NCI-H82 treated with DMSO at 0.1 percent for 48 hours (cell line): ENCODE results near the gene DNAJC30.
"Not testable (repeated sequence)": the region's sequence is repeated elsewhere in the genome, so short reads cannot be mapped to it uniquely, and the experiment has no call there.

ENCODE experiments used
- DNase-seq: peaks from one replicate; lab custom pipeline; 2025; ENCODE audit not compliant: unreplicated experiment; lab: John Stamatoyannopoulos, UW

Gene DNAJC30

GRCh38 chr7:73683788-73684693 lies 788 bp upstream of the DNAJC30 start:
- no peak for DNase-seq

GRCh38 chr7:73682745-73683055 lies 553 bp downstream of the DNAJC30 start:
- no peak for DNase-seq

- no peak for DNase-seq
Observed at GRCh38 chr7:73681031-73681430, 2.2 kb downstream of the DNAJC30 start.

GRCh38 chr7:73680501-73680900 lies 2.8 kb downstream of the DNAJC30 start:
- no peak for DNase-seq

- no peak for DNase-seq
Observed at GRCh38 chr7:73679709-73680108, 3.5 kb downstream of the DNAJC30 start.

- DNase-seq: no peak
Observed at GRCh38 chr7:73678862-73679261, 4.4 kb downstream of the DNAJC30 start.

- not testable (repeated sequence) for DNase-seq
Observed at GRCh38 chr7:73676062-73676461, 7.2 kb downstream of the DNAJC30 start.

GRCh38 chr7:73674468-73675124 lies 8.7 kb downstream of the DNAJC30 start:
- DNase-seq: no peak

- no peak for DNase-seq
Observed at GRCh38 chr7:73671857-73672445, 11.3 kb downstream of the DNAJC30 start.

- DNase-seq: no peak
Observed at GRCh38 chr7:73671322-73671661, 12.0 kb downstream of the DNAJC30 start.

GRCh38 chr7:73669858-73670385 lies 13.3 kb downstream of the DNAJC30 start:
- DNase-seq: no peak

GRCh38 chr7:73669288-73669701 lies 14.0 kb downstream of the DNAJC30 start:
- DNase-seq: no peak

GRCh38 chr7:73668886-73669230 lies 14.4 kb downstream of the DNAJC30 start:
- DNase-seq: no peak

- DNase-seq: peak; percentile 31
Observed at GRCh38 chr7:73668103-73668885, 15.0 kb downstream of the DNAJC30 start.

- DNase-seq: peak; percentile 23
Observed at GRCh38 chr7:73667344-73668102, 15.7 kb downstream of the DNAJC30 start, which contains the start of gene VPS37D. VPS37D (plus strand) TSS chr7:73667831; CDS start chr7:73667959, 128 bp downstream.

GRCh38 chr7:73663033-73663432 lies 20.2 kb downstream of the DNAJC30 start:
- no peak for DNase-seq

GRCh38 chr7:73660594-73660993 lies 22.7 kb downstream of the DNAJC30 start:
- DNase-seq: not testable (repeated sequence)

- DNase-seq: no peak
Observed at GRCh38 chr7:73659983-73660382, 23.3 kb downstream of the DNAJC30 start.

GRCh38 chr7:73655309-73655708 lies 27.9 kb downstream of the DNAJC30 start:
- DNase-seq: not testable (repeated sequence)

GRCh38 chr7:73652541-73652949 lies 30.7 kb downstream of the DNAJC30 start:
- DNase-seq: peak; percentile 43
